GM10266 (cell line): Measurements from ENCODE around the gene MSGN1.

Source experiments
- DNase-seq: peaks from one replicate; pipeline ENCODE4 v3.0.0; 2012; ENCODE audit errors: extremely low spot score
- TF ChIP-seq, protein P1 (sequence below): IDR thresholded peaks from 2 replicates; pipeline ENCODE4 v1.5.1; 2012; ENCODE audit warnings: mild to moderate bottlenecking, low read depth; ENCODE audit not compliant: control insufficient read depth, insufficient read depth; ENCODE audit errors: missing control alignments

The MSGN1 gene

GRCh38 chr2:17864676-17865075 lies 48.4 kb downstream of the MSGN1 start:
- DNase-seq: no peak
- TF ChIP-seq, protein P1, sequence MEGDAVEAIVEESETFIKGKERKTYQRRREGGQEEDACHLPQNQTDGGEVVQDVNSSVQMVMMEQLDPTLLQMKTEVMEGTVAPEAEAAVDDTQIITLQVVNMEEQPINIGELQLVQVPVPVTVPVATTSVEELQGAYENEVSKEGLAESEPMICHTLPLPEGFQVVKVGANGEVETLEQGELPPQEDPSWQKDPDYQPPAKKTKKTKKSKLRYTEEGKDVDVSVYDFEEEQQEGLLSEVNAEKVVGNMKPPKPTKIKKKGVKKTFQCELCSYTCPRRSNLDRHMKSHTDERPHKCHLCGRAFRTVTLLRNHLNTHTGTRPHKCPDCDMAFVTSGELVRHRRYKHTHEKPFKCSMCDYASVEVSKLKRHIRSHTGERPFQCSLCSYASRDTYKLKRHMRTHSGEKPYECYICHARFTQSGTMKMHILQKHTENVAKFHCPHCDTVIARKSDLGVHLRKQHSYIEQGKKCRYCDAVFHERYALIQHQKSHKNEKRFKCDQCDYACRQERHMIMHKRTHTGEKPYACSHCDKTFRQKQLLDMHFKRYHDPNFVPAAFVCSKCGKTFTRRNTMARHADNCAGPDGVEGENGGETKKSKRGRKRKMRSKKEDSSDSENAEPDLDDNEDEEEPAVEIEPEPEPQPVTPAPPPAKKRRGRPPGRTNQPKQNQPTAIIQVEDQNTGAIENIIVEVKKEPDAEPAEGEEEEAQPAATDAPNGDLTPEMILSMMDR: no peak

DNA sequence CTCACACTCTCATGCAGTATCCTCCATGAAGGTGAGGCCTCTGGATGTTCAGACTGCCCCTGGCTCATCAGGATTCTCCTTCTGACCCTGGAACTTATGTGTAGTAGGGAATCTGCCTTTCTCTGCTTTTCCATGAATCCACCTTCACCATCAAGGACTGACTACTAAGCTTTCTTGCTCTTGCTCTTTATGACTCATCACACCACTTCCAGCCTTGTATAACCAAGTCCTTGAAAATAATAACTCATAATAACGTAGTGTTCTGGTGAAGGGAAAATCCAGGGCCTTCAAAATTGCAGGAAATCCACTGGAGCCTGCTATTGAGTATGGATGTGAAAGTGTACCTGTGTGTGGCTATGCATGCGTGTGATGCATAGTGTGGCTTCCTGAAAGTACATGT lies 50.9 kb downstream of the MSGN1 start:
- no peak for DNase-seq
- TF ChIP-seq, protein P1: no peak
